HG03457 (cell line): ENCODE measurements around the gene C1orf56.
"Not testable (repeated sequence)": the region's sequence is repeated elsewhere in the genome, so short reads cannot be mapped to it uniquely, and the experiment has no call there.

Source experiments
- ATAC-seq: cut with Tn5 transposase; IDR thresholded peaks from one replicate; pipeline ENCODE4 v1.9.1; 2021; ENCODE audit warnings: moderate number of reproducible peaks; ENCODE audit not compliant: unreplicated experiment

C1orf56 gene

GRCh38 chr1:151060657-151061421 lies 13.3 kb downstream of the C1orf56 start:
- ATAC-seq: no peak

GRCh38 chr1:151061704-151062103 lies 14.2 kb downstream of the C1orf56 start:
- ATAC-seq: no peak

- no peak for ATAC-seq
Measured at GRCh38 chr1:151062741-151063371, 15.3 kb downstream of the C1orf56 start.

- no peak for ATAC-seq
Measured at GRCh38 chr1:151065089-151065645, 17.6 kb downstream of the C1orf56 start.

GRCh38 chr1:151067185-151067584 lies 19.6 kb downstream of the C1orf56 start:
- no peak for ATAC-seq

GRCh38 chr1:151069103-151069486 lies 21.5 kb downstream of the C1orf56 start:
- no peak for ATAC-seq

GRCh38 chr1:151070474-151071276 lies 23.1 kb downstream of the C1orf56 start, which contains the start of gene GABPB2:
Gene GABPB2, plus strand, starts transcription at chr1:151070761. Its CDS starts 17,429 bp downstream, at chr1:151088190.
- no peak for ATAC-seq

GRCh38 chr1:151072224-151072623 lies 24.7 kb downstream of the C1orf56 start:
- no peak for ATAC-seq

GRCh38 chr1:151085953-151086559 lies 38.5 kb downstream of the C1orf56 start:
- ATAC-seq: no peak

GRCh38 chr1:151097426-151097825 lies 49.9 kb downstream of the C1orf56 start:
- not testable (repeated sequence) for ATAC-seq

- no peak for ATAC-seq
Measured at GRCh38 chr1:151098126-151098525, 50.6 kb downstream of the C1orf56 start.
